ENCODE results near the gene DYNLT4.
A peak's percentile ranks its signal among the peaks of the same experiment; 100 is the strongest.

DNA sequence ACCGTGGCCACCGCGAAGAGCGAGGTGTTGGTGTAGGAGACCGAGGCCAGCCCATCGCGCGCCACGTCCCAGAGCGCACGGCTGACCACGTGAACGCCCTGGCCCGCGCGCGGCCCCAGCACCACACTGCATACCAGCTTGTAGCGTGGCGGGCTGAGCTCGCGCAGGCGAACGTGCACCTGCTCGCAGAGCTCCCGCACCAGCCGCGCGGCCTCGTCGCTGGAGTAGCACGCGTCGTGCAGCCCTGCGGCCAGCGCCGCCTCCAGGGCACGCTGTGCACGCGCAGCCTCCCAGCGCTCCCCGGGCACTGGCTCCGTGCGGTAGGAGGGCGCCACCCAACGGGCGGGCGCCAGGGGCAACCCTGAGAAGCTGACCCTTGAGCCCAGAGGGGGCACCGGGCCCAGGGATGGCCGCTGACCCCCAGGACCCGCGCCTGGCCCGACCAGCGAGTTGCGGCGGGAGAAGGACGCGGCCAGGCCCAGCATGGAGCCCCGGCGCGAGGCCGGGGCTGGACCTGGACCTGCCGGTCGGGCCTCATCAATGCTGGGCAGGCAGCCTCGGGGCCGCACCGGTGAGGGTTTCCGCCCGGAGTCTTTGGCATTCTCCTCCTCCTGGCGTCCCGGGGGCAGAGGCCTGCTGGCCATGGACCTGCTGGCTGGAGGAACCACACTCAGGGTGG lies 987 bp downstream of the DYNLT4 start:
- TF ChIP-seq, protein P1, sequence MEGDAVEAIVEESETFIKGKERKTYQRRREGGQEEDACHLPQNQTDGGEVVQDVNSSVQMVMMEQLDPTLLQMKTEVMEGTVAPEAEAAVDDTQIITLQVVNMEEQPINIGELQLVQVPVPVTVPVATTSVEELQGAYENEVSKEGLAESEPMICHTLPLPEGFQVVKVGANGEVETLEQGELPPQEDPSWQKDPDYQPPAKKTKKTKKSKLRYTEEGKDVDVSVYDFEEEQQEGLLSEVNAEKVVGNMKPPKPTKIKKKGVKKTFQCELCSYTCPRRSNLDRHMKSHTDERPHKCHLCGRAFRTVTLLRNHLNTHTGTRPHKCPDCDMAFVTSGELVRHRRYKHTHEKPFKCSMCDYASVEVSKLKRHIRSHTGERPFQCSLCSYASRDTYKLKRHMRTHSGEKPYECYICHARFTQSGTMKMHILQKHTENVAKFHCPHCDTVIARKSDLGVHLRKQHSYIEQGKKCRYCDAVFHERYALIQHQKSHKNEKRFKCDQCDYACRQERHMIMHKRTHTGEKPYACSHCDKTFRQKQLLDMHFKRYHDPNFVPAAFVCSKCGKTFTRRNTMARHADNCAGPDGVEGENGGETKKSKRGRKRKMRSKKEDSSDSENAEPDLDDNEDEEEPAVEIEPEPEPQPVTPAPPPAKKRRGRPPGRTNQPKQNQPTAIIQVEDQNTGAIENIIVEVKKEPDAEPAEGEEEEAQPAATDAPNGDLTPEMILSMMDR (IDR thresholded peaks at IDR 0.05; ENCODE audit: low read depth, low read length, poor library complexity, severe bottlenecking), result peak; percentile 5
- no peak for TF ChIP-seq EZH2phosphoT487 (IDR thresholded peaks at IDR 0.05; ENCODE audit: borderline replicate concordance, low read length)

Measured in DOHH2 (cell line).